Inflammatory macrophage treated with lipopolysaccharide for 4 hours (primary cell): ENCODE measurements around the gene OR2K2.
A peak's percentile ranks its signal among the peaks of the same experiment; 100 is the strongest.
"Not testable (repeated sequence)": the region's sequence is repeated elsewhere in the genome, so short reads cannot be mapped to it uniquely, and the experiment has no call there.

Source experiments
- DNase-seq: peaks from one replicate; pipeline ENCODE4 v3.0.0-alpha.2; 2020

OR2K2 gene

DNA sequence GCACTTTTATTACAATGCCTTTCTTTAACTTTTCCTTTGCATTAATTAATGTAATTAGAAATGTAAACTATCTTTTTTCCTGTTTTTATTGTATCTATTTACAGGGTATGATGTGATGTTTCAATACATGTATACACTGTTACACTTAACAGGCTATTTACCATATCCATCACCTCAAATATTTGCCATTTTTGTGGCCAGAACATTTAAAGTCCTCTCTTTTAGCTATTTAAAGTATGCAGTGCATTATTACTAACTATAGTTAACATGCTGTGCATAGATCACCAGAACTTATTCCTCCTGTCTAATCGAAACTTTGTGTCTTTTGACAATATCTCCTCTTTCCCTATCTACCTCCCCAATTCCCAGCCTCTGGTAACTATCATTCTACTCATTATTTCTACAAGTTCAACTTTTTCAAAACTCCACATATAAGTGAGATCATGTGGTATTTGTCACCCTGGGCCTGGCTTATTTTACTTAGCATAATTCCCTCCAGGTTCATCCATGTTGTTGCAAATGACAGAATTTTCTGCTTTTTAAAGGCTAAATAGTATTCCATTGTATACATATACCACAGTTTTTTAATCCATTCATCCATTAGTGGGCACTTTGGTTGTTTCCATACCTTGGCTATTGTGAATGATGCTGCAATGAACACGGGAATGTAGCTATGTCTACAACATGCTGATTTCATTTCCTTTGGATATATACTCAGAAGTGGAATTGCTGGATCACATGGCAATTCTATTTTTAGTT is 32.8 kb downstream of the OR2K2 start:
- DNase-seq, result peak; percentile 16

DNA sequence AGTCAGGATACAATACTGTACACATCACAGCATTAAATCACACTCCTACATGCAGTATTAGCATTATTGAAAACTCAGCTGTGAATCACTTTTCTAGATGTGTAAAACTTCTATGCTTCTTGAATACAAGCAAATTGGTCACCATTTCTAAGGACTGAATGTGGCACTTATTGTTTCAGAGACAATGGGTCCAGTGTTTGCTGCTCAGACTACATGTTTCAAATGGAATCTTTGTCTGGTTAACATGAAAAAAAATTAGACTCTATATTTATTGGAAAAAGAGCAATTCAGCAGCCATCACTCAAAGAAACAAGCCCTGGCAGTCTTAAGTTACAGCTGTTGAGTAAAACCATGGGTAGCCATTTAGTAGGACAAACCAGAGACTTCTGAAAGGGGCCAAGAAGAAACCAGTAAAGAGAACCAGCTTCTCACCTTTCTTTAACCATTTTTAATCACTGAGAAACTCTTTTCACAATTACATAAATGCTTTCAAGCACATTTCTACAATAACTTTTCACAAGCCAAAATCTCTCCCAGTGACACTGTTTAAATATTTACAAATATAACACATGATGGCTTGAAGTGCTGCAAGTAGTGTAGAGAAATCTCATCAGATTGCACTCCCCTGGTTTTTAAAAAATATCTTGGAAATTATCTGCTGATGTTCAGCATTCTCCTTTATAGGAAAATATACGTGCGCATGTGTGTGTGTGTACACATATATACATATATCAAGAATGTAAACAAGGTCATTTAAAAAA is 35.2 kb downstream of the OR2K2 start:
- no peak for DNase-seq

GRCh38 chr9:111287127-111287526 is 42.9 kb downstream of the OR2K2 start:
- DNase-seq, result peak; percentile 27

DNA sequence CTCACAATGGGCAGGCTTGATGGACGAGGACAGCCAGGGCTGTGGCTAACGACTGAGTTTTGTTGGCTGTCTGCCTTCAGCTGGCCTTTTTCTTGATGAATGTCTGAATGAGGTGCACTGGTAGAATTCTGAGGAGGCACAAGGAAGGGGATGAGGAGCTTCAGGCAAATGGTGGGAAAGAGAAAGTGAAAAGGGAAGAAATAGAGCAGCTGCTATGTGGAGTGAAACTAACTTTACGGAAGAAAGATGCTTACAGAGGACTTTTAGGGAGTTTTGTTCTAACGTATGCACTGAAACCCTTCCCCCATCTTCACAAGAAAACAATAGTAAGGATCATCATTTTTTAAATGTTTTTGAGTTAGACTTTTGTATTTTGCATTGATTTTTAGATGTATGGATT is 45.3 kb downstream of the OR2K2 start:
- peak; percentile 80 for DNase-seq

- peak; percentile 76 for DNase-seq
Measured at GRCh38 chr9:111282845-111283244, 47.2 kb downstream of the OR2K2 start.

DNA sequence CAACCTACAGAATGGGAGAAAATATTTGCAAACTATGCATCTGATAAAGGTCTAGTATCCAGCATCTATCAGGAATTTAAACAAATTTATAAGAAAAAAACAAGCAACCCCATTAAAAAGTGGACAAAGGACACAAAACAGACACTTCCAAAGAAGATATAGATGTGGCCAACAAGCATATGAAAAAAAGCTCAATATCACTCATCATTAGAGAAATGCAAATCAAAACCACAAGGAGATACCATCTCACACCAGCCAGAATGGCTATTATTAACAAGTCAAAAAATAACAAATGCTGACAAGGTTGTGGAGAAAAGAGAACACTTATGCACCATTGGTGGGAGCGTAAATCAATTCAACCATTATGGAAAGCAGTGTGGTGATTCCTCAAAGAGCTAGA is 49.2 kb downstream of the OR2K2 start:
- DNase-seq, result not testable (repeated sequence)
